Thoracic aorta (tissue), 2 donors: ENCODE results near the gene HS3ST3A1. TPM values are rescaled to one million over a fixed set of nuclear protein-coding genes. Genes with fewer than 3 reads are reported as not detected.

Experiments used
- ATAC-seq: fragments of 150-250 bp; one replicate; pipeline ENCODE4 v1.8.0; 2017; ENCODE audit warnings: low read depth; ENCODE audit not compliant: insufficient number of reproducible peaks, low FRiP score
- DNase-seq: peaks from one replicate; pipeline ENCODE4 v3.0.0-alpha.2; 2020; ENCODE audit warnings: low spot score
- H3K27ac ChIP-seq, 2 donors: fragments of 200-600 bp; sonication (generic); 1 replicate in 1 of 2; 2 replicates in 1 of 2; pipeline ENCODE4 v1.5.1; 2016; ENCODE audit warnings: mild to moderate bottlenecking in 2 of 2, moderate library complexity in 2 of 2
- H3K27me3 ChIP-seq: fragments of 200-600 bp; sonication (generic); replicated peaks from 2 replicates; pipeline ENCODE4 v1.6.0; 2016; ENCODE audit warnings: mild to moderate bottlenecking; ENCODE audit not compliant: insufficient read depth
- H3K36me3 ChIP-seq: fragments of 200-600 bp; sonication (generic); one replicate; pipeline ENCODE4 v1.5.1; 2016
- H3K4me1 ChIP-seq, 2 donors: fragments of 200-600 bp; sonication (generic); 1 replicate in 1 of 2; 2 replicates in 1 of 2; pipeline versions ENCODE4 v1.5.1 to v1.6.0; 2016; ENCODE audit warnings: low read depth in 2 of 2, mild to moderate bottlenecking in 1 of 2; ENCODE audit not compliant: control insufficient read depth in 1 of 2
- H3K4me3 ChIP-seq: fragments of 200-600 bp; sonication (generic); 2 replicates; pipeline ENCODE4 v1.5.1; 2016; ENCODE audit warnings: mild to moderate bottlenecking
- H3K9me3 ChIP-seq: fragments of 200-600 bp; sonication (generic); 2 replicates; pipeline ENCODE4 v1.5.1; 2016
- total RNA-seq, 2 donors: library from RNA; depleted of rRNA; stranded (reverse); fragments of >200 nt; gene quantifications; one replicate each; pipeline versions ENCODE4 v1.1.0 to v1.2.3, GENCODE V29; 2016
- TF ChIP-seq, protein P1 (sequence below): fragments of 200-600 bp; sonication (generic); IDR thresholded peaks from one replicate; pipeline ENCODE4 v1.5.1; 2019; ENCODE audit warnings: antibody characterized with exemption

The HS3ST3A1 gene
- total RNA-seq = 1 to 10 TPM; 1.5 to 5.4 TPM

DNA sequence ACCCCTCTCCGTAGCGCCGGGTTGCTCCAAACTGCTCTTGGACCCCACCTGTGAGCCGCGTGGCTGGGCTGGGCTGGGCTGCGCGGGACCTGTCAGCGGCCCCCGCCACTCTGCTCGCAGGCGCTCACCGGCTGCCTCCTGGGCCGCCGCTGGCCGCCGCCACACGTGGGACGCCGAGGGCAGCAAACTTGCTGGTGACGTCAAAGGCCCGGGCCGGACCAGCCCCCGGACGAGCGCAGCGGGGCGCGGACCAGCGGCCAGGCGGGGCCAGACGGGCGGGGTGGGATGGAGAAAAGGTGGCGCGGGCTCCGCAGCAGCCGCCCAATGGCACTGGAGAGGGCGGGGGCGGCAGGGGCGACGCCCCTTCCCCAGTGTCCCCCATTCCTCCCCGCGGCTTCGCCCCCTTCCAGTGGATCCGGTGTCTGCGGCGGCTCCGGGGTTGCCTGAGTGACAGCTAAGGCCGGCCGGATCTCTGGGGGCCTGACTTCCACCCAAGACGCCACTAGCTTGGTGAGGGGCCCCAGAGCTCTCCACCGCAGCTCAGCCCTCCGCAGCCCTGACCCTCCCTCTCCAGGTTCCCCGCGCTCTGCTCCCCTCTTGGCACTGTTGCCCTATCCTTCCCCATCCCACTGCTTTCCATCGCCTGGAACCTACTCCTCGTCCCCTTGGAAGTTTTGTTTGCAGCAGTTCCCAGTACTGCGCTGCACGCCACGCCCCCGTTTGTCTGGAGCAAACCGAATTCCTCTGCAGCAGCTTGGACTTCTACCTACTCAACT lies at the start of gene HS3ST3A1:
Gene HS3ST3A1, minus strand, starts transcription at position 154 of the 776 bp plus-strand sequence. CDS start 800 bp downstream, outside the sequence.
- Histone ChIP-seq H3K36me3 (no peaks in the 10 kb centered on the region), H3K4me3 (peak within 1 kb of the TSS; percentile 45), H3K27me3 (no peaks in the 10 kb centered on the region), H3K27ac (no peak within 1 kb of the TSS), H3K4me1 (peaks cover 4 to 17% of the 10 kb centered on the region in 2 donors), H3K9me3 (no peaks in the 10 kb centered on the region)
- DNase-seq (no peak), ATAC-seq (no peak)
- TF ChIP-seq, protein P1, sequence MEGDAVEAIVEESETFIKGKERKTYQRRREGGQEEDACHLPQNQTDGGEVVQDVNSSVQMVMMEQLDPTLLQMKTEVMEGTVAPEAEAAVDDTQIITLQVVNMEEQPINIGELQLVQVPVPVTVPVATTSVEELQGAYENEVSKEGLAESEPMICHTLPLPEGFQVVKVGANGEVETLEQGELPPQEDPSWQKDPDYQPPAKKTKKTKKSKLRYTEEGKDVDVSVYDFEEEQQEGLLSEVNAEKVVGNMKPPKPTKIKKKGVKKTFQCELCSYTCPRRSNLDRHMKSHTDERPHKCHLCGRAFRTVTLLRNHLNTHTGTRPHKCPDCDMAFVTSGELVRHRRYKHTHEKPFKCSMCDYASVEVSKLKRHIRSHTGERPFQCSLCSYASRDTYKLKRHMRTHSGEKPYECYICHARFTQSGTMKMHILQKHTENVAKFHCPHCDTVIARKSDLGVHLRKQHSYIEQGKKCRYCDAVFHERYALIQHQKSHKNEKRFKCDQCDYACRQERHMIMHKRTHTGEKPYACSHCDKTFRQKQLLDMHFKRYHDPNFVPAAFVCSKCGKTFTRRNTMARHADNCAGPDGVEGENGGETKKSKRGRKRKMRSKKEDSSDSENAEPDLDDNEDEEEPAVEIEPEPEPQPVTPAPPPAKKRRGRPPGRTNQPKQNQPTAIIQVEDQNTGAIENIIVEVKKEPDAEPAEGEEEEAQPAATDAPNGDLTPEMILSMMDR = no peak

DNA sequence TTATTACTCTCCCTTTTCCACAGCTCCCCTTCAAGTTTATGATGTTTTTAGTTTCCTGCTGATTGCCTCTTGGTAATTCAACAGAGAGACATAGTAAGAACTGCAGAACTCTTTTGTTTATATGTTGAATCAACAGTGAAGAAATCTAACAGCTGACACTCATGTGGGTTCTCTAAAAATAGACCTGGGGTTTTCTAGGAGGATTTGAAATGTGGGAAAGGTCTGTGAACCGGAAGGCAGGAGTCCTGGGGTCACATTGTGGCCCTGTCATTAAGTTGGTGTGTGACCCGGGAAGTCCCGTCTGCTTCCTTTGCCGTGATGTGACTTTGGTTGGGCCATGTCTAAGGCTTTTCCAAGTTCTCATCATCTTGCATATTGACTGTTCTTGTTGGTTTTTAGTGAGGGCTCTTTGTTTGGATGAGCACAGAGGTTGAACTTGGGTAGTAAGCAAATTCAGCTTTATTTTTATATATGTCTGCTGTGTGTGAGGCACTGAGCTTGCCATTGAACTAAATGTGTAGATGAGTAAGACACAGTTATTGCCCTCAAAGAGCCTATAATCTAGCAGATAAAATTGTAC lies 48.5 kb upstream of the HS3ST3A1 start:
- no peak for DNase-seq

DNA sequence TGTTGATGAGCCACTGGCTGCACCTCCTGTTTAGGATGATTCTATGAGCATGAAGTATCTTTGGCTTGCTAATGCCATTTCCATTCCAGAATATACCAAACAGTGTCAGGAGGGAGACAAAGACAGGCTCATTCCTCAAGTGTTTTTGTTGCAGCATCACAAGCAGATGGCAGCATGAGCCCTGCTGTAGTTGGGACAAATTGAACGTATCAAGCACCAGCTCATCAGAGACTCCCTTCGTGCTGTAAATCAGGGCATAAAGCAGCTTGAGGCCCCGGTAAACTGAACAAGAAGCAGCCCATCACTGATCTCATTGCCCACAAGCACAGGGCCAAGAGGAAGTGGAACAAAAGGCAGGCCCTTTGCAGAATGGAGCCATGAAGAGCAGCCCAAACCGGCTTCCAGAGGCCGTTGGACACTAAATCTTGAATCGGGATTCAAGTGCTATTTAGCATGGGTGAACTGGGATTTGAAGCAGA lies 45.9 kb upstream of the HS3ST3A1 start:
- Histone ChIP-seq H3K9me3 (no peaks in the 10 kb centered on the region), H3K4me1 (no peaks in the 10 kb centered on the region), H3K36me3 (no peaks in the 10 kb centered on the region), H3K27ac (no peak overlapping the region), H3K4me3 (no peak overlapping the region), H3K27me3 (no peaks in the 10 kb centered on the region)
- ATAC-seq (no peak), DNase-seq (no peak)
- TF ChIP-seq, protein P1 = no peak

More for the DNA sequence above, 48.5 kb upstream of the HS3ST3A1 start:
- H3K4me1 ChIP-seq = no peaks in the 10 kb centered on the region
- H3K27ac ChIP-seq = no peak overlapping the region
- H3K9me3 ChIP-seq = no peaks in the 10 kb centered on the region
- TF ChIP-seq, protein P1 = no peak
- no peaks in the 10 kb centered on the region for H3K36me3 ChIP-seq
- no peak for ATAC-seq
- H3K27me3 ChIP-seq = no peaks in the 10 kb centered on the region
- no peak overlapping the region for H3K4me3 ChIP-seq

DNA sequence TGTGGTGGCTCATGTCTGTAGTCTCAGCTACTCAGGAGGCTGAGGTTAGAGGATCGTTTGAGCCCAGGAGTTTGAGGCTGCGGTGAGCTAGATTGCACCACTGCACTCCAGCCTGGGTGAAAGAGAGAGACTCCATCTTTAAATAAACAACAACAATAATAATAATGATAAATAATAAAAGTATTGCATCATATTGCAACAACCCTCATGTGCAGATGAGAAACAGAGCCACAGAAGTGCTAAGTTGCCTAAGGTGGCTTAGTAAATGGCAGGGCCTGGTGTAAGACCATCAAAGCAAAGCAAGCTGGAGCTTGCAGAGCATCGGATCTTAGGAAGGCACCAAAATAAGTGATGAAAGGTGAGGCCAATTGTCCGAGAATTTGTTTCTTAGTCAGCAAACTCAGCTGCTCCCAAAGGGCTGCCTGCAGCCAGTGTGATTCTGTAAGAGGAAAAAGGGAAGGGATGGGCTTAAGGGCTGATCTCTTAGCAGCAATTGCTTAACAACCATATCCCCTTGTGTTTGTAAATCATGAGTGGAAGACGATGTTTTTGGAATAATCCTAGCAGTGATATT lies 45.3 kb upstream of the HS3ST3A1 start:
- ATAC-seq (no peak), DNase-seq (no peak)
- no peak overlapping the region for H3K27ac ChIP-seq
- TF ChIP-seq, protein P1 = no peak
- no peaks in the 10 kb centered on the region for H3K36me3 ChIP-seq
- no peak overlapping the region for H3K4me3 ChIP-seq
- H3K27me3 ChIP-seq = no peaks in the 10 kb centered on the region
- no peaks in the 10 kb centered on the region for H3K9me3 ChIP-seq
- H3K4me1 ChIP-seq = no peaks in the 10 kb centered on the region

DNA sequence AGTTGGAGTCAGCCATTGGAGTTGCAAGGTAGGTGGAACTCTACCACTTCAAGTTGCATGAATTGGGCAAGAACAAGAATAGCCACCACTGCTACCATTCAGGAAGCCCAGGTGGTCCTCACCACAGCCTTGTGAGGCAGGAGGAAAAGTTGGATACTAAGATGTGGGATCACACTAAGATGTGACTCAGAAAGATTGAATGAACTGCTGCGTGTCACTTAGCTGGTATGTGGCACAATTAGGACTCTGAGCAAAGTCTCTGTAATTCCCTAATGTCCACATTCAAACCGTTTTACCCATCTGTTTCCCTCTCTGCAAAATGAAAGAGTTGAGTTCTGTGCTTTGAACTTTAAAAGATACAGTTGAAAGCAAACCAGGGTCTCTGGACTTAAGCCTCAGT lies 44.7 kb upstream of the HS3ST3A1 start:
- no peak overlapping the region for H3K4me3 ChIP-seq
- no peak for DNase-seq
- H3K4me1 ChIP-seq = no peaks in the 10 kb centered on the region
- ATAC-seq = no peak
- no peaks in the 10 kb centered on the region for H3K36me3 ChIP-seq
- H3K9me3 ChIP-seq = no peaks in the 10 kb centered on the region
- no peak overlapping the region for H3K27ac ChIP-seq
- TF ChIP-seq, protein P1 = no peak
- H3K27me3 ChIP-seq = no peaks in the 10 kb centered on the region
